ENCODE measurements around the gene ATP9B.
"Not testable (repeated sequence)": the region's sequence is repeated elsewhere in the genome, so short reads cannot be mapped to it uniquely, and the experiment has no call there.

ATP9B gene

GRCh38 chr18:79360933-79361332 is 291.7 kb downstream of the ATP9B start:
- no peak for DNase-seq (ENCODE audit: low spot score)

- no peak for DNase-seq (ENCODE audit: low spot score)
These were observed 292.8 kb downstream of the ATP9B start for GRCh38 chr18:79361766-79362522.

- no peak for DNase-seq (ENCODE audit: low spot score)
These were observed 296.5 kb downstream of the ATP9B start for GRCh38 chr18:79365701-79366100.

- no peak for DNase-seq (ENCODE audit: low spot score)
These were observed 297.2 kb downstream of the ATP9B start for GRCh38 chr18:79366177-79367094.

GRCh38 chr18:79367480-79367879 is 298.3 kb downstream of the ATP9B start:
- DNase-seq (ENCODE audit: low spot score) = no peak

GRCh38 chr18:79367989-79368388 is 298.8 kb downstream of the ATP9B start:
- no peak for DNase-seq (ENCODE audit: low spot score)

- peak; percentile 31 for DNase-seq (ENCODE audit: low spot score)
These were observed 299.5 kb downstream of the ATP9B start for GRCh38 chr18:79368681-79369080.

- no peak for DNase-seq (ENCODE audit: low spot score)
These were observed 302.4 kb downstream of the ATP9B start for GRCh38 chr18:79371561-79372121.

GRCh38 chr18:79372461-79372860 is 303.3 kb downstream of the ATP9B start:
- no peak for DNase-seq (ENCODE audit: low spot score)

- no peak for DNase-seq (ENCODE audit: low spot score)
These were observed 303.8 kb downstream of the ATP9B start for GRCh38 chr18:79372991-79373390.

- no peak for DNase-seq (ENCODE audit: low spot score)
These were observed 304.5 kb downstream of the ATP9B start for GRCh38 chr18:79373736-79374135.

GRCh38 chr18:79374408-79375171 is 305.4 kb downstream of the ATP9B start:
- DNase-seq (ENCODE audit: low spot score) = no peak

- DNase-seq (ENCODE audit: low spot score) = no peak
These were observed 306.4 kb downstream of the ATP9B start for GRCh38 chr18:79375441-79376154.

- not testable (repeated sequence) for DNase-seq (ENCODE audit: low spot score)
These were observed 307.5 kb downstream of the ATP9B start for GRCh38 chr18:79376661-79377060.

GRCh38 chr18:79377187-79377891 is 308.1 kb downstream of the ATP9B start:
- no peak for DNase-seq (ENCODE audit: low spot score)

- DNase-seq (ENCODE audit: low spot score) = peak; percentile 85
These were observed 309.5 kb downstream of the ATP9B start for GRCh38 chr18:79378536-79379250.

GRCh38 chr18:79379251-79379905 is 310.2 kb downstream of the ATP9B start:
- DNase-seq (ENCODE audit: low spot score) = no peak

GRCh38 chr18:79379931-79380815 is 311.0 kb downstream of the ATP9B start:
- no peak for DNase-seq (ENCODE audit: low spot score)

Data from kidney capillary endothelial cell (primary cell).